ENCODE results near the gene LSM5. TPM values are rescaled to one million over a fixed set of nuclear protein-coding genes. Genes with fewer than 3 reads are reported as not detected.
A peak's percentile ranks its signal among the peaks of the same experiment; 100 is the strongest.

Gene LSM5
- total and polyA plus RNA-seq, 9 of the 15 experiments (the other 6 are each of a cell fraction or from before 2014, with no cell fraction given): 36.3 to 620 (median 186) TPM

- TF ChIP-seq ZNF592 (IDR thresholded peaks at IDR 0.05) (peak; percentile 91), LARP7 (IDR thresholded peaks at IDR 0.05) (no peak), ZFPM2 (CRISPR knock-in tag; IDR thresholded peaks at IDR 0.05) (no peak), TBL1XR1 (IDR thresholded peaks at IDR 0.05; ENCODE audit: low read length in 2 of 2) (0 out of 4 replicates have a peak, but pooled peaks of 1 of the 2 experiments have one; percentile 44), ZMIZ1 (IDR thresholded peaks at IDR 0.05; ENCODE audit: low read depth in 2 of 2, low read length in 2 of 2) (peak in 1 of 2 experiments; percentile 85; a peak in 2 of 4 replicates), ELF1 (tag; IDR thresholded peaks at IDR 0.05) (0 out of 2 replicates have a peak, but pooled peaks have one; percentile 1), CEBPZ (IDR thresholded peaks at IDR 0.05; ENCODE audit: borderline replicate concordance, low read depth, low read length) (no peak), GATAD2A (IDR thresholded peaks at IDR 0.05) (no peak), FOS (IDR thresholded peaks at IDR 0.05; ENCODE audit: extremely low read depth, insufficient read length) (peak; percentile 64), ZNF57 (CRISPR knock-in tag; IDR thresholded peaks at IDR 0.05) (no peak), CHAMP1 (IDR thresholded peaks at IDR 0.05) (peak; percentile 69; the same call in 1 of the 2 replicates), SMARCB1 (IDR thresholded peaks at IDR 0.05; ENCODE audit: insufficient read length, low read depth) (peak; percentile 49)
Measured at GRCh38 chr7:32506266-32507054, 16.3 kb upstream of the LSM5 start (continued).

Data from K562 (cell line).